HepG2 (cell line): ENCODE results near the gene RNASE12. TPM values are rescaled to one million over a fixed set of nuclear protein-coding genes. Genes with fewer than 3 reads are reported as not detected.

Source experiments
- AHDC1 ChIP-seq: sonication (generic); formaldehyde crosslinking; IDR thresholded peaks from 2 replicates; pipeline ENCODE4 v1.5.1; 2020; ENCODE audit warnings: mild to moderate bottlenecking, missing genetic modification reagents, borderline replicate concordance
- ASH2L ChIP-seq: fragments of 300-600, 200-600 bp; sonication (generic); IDR thresholded peaks from 2 replicates; pipeline ENCODE4 v1.7.0; 2017; ENCODE audit warnings: low read depth, mild to moderate bottlenecking, moderate library complexity, mixed read lengths, low read length; ENCODE audit not compliant: insufficient read length
- CBX5 ChIP-seq: sonication (generic); formaldehyde crosslinking; IDR thresholded peaks from 2 replicates; pipeline ENCODE4 v1.4.0; 2020; ENCODE audit warnings: missing genetic modification reagents, borderline replicate concordance
- ETV5 ChIP-seq: IDR thresholded peaks from 2 replicates; pipeline ENCODE4 v1.6.1; 2018; ENCODE audit warnings: missing biosample characterization, missing genetic modification reagents, inconsistent platforms, borderline replicate concordance
- FOSL2 ChIP-seq: sonication (generic); formaldehyde crosslinking; IDR thresholded peaks from 2 replicates; pipeline ENCODE4 v1.4.0; 2020; ENCODE audit warnings: missing genetic modification reagents
- FOXA3 ChIP-seq: IDR thresholded peaks from 2 replicates; pipeline ENCODE4 v1.6.1; 2016; ENCODE audit warnings: missing genetic modification reagents, missing compliant biosample characterization
- FOXO1 ChIP-seq: sonication (generic); formaldehyde crosslinking; IDR thresholded peaks from 2 replicates; pipeline ENCODE4 v1.4.0; 2020; ENCODE audit warnings: missing genetic modification reagents
- KDM3A ChIP-seq: IDR thresholded peaks from 2 replicates; pipeline ENCODE4 v1.6.1; 2018; ENCODE audit warnings: low read depth, missing compliant biosample characterization
- MEF2D ChIP-seq: sonication (generic); formaldehyde crosslinking; IDR thresholded peaks from 2 replicates; pipeline ENCODE4 v1.5.1; 2020; ENCODE audit warnings: mild to moderate bottlenecking, missing genetic modification reagents
- MYPOP ChIP-seq: sonication (generic); formaldehyde crosslinking; IDR thresholded peaks from 2 replicates; pipeline ENCODE4 v1.8.1; 2023; ENCODE audit warnings: mild to moderate bottlenecking, moderate library complexity, missing genetic modification reagents
- TEAD2 ChIP-seq: sonication (generic); formaldehyde crosslinking; IDR thresholded peaks from 2 replicates; pipeline ENCODE4 v1.9.0; 2021; ENCODE audit warnings: missing genetic modification reagents
- ZFP37 ChIP-seq: sonication (generic); formaldehyde crosslinking; IDR thresholded peaks from 2 replicates; pipeline ENCODE4 v1.4.0; 2020; ENCODE audit warnings: missing genetic modification reagents, borderline replicate concordance
- ZHX1 ChIP-seq: sonication (generic); formaldehyde crosslinking; IDR thresholded peaks from 2 replicates; pipeline ENCODE4 v1.8.1; 2022; ENCODE audit warnings: low read depth, mild to moderate bottlenecking, missing genetic modification reagents
- polyA plus RNA-seq, 8 experiments: library from polyadenylated mRNA; depleted of rRNA in 3 of 8; stranded (reverse) in 7 of 8; unstranded in 1 of 8; fragments of >200 nt; fragmentation: Illumina TruSeq in 4 of 8; extraction: Trizol in 4 of 8; gene quantifications; 2 replicates each; pipeline versions ENCODE4 v1.2.1 to v1.2.3, GENCODE V29; 2011 to 2016; ENCODE audit warnings: low read depth in 4 of 8, missing spikeins in 1 of 8, mixed read lengths in 1 of 8; ENCODE audit not compliant: insufficient read depth in 1 of 8
- total RNA-seq, 5 experiments: library from RNA; depleted of rRNA; stranded (reverse); fragments of >200 nt; fragmentation: Illumina TruSeq; extraction: Trizol; gene quantifications; 2 replicates each; pipeline ENCODE4 v1.2.3, GENCODE V29; 2016; ENCODE audit warnings: low read depth in 1 of 5
- TF ChIP-seq, protein P1 (sequence below): sonication (generic); formaldehyde crosslinking; IDR thresholded peaks from 2 replicates; pipeline ENCODE4 v1.4.0; 2020; ENCODE audit warnings: mild to moderate bottlenecking, missing genetic modification reagents
- TF ChIP-seq, protein P2 (sequence below): sonication (generic); formaldehyde crosslinking; IDR thresholded peaks from 2 replicates; pipeline ENCODE4 v1.5.0; 2020; ENCODE audit warnings: mild to moderate bottlenecking, missing genetic modification reagents, borderline replicate concordance

The RNASE12 gene
- total and polyA plus RNA-seq, 2 of the 13 experiments (the other 11 are each of a cell fraction or from before 2014, with no cell fraction given): not detected

DNA sequence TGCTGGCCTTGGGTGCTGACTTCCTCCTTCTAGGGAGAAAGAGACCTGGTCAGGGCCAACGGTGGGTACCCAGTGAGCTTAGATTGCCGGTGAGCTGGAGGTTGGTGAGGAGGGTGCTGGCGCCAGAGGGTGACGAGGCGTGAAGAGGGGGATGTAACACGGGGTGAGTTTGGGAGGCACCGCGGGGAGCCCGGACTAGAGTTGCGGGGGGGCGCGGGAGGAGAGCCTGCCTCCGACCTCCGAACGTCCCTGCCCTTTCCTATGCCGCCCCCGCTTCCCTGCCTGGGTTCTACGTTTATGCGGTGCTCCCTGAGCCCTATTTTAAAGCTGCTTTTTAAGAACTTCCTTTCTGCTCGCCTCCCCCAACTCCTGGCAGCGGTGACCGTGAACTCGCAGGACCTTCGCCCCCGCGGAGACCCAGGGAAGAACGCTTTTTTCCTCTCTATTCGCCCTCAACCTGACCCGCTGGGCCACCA is 31.7 kb upstream of the RNASE12 start (continued):
- TF ChIP-seq ZHX1 (no peak), MEF2D (peak; percentile 32; the same call in 1 of the 2 replicates), FOXO1 (CRISPR knock-in tag) (no peak; the same call in 1 of the 2 replicates), AHDC1 (peak; percentile 48; the same call in 1 of the 2 replicates), ASH2L (peak; percentile 19), KDM3A (CRISPR knock-in tag) (no peak), ZFP37 (CRISPR knock-in tag) (no peak), FOSL2 (CRISPR knock-in tag) (no peak), MYPOP (no peak), ETV5 (CRISPR knock-in tag) (peak; percentile 20; the same call in 1 of the 2 replicates), TEAD2 (CRISPR knock-in tag) (no peak), FOXA3 (CRISPR knock-in tag) (0 out of 2 replicates have a peak, but pooled peaks have one; percentile 8), CBX5 (CRISPR knock-in tag) (0 out of 2 replicates have a peak, but pooled peaks have one; percentile 31)
- TF ChIP-seq, protein P1, sequence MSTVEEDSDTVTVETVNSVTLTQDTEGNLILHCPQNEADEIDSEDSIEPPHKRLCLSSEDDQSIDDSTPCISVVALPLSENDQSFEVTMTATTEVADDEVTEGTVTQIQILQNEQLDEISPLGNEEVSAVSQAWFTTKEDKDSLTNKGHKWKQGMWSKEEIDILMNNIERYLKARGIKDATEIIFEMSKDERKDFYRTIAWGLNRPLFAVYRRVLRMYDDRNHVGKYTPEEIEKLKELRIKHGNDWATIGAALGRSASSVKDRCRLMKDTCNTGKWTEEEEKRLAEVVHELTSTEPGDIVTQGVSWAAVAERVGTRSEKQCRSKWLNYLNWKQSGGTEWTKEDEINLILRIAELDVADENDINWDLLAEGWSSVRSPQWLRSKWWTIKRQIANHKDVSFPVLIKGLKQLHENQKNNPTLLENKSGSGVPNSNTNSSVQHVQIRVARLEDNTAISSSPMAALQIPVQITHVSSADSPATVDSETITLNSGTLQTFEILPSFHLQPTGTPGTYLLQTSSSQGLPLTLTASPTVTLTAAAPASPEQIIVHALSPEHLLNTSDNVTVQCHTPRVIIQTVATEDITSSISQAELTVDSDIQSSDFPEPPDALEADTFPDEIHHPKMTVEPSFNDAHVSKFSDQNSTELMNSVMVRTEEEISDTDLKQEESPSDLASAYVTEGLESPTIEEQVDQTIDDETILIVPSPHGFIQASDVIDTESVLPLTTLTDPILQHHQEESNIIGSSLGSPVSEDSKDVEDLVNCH (CRISPR knock-in tag): no peak
- TF ChIP-seq, protein P2, sequence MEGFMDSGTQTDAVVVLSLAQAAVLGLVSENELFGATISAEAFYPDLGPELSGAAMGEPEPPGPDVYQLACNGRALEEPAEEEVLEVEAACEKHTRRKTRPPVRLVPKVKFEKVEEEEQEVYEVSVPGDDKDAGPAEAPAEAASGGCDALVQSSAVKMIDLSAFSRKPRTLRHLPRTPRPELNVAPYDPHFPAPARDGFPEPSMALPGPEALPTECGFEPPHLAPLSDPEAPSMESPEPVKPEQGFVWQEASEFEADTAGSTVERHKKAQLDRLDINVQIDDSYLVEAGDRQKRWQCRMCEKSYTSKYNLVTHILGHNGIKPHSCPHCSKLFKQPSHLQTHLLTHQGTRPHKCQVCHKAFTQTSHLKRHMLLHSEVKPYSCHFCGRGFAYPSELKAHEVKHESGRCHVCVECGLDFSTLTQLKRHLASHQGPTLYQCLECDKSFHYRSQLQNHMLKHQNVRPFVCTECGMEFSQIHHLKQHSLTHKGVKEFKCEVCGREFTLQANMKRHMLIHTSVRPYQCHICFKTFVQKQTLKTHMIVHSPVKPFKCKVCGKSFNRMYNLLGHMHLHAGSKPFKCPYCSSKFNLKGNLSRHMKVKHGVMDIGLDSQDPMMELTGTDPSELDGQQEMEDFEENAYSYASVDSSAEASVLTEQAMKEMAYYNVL (CRISPR knock-in tag): peak; percentile 65; the same call in 1 of the 2 replicates
